Osteoblast (primary cell): ENCODE results near the gene LRRFIP1. TPM values are rescaled to one million over a fixed set of nuclear protein-coding genes. Genes with fewer than 3 reads are reported as not detected.

Experiments
- DNase-seq: peaks from one replicate; pipeline ENCODE4 v3.0.0; 2011; ENCODE audit warnings: low spot score, mixed read lengths; ENCODE audit not compliant: insufficient read length; ENCODE audit errors: missing footprints
- H2AFZ ChIP-seq: 2 replicates; pipeline ENCODE4 v1.6.0; 2011; ENCODE audit warnings: mild to moderate bottlenecking, low read length
- H3K27ac ChIP-seq: 2 replicates; pipeline ENCODE4 v1.5.1; 2011; ENCODE audit warnings: mild to moderate bottlenecking, low read depth, low read length, moderate library complexity
- H3K27me3 ChIP-seq: 2 replicates; pipeline ENCODE4 v1.6.0; 2012; ENCODE audit warnings: mild to moderate bottlenecking, control low read depth, inconsistent platforms, low read length, moderate library complexity; ENCODE audit not compliant: insufficient read depth
- H3K36me3 ChIP-seq: 2 replicates; pipeline ENCODE4 v1.5.1; 2011; ENCODE audit warnings: mild to moderate bottlenecking, low read length, control low read depth, moderate library complexity; ENCODE audit not compliant: insufficient read depth
- H3K4me1 ChIP-seq: 2 replicates; pipeline ENCODE4 v1.5.1; 2011; ENCODE audit warnings: mild to moderate bottlenecking, low read length, control low read depth, moderate library complexity; ENCODE audit not compliant: insufficient read depth
- H3K4me2 ChIP-seq: 2 replicates; pipeline ENCODE4 v1.6.0; 2011; ENCODE audit warnings: mild to moderate bottlenecking, low read length; ENCODE audit not compliant: insufficient read depth
- H3K4me3 ChIP-seq: fragments of 200-600 bp; sonication (generic); 3 replicates; pipeline ENCODE4 v1.5.1; 2012; ENCODE audit warnings: mild to moderate bottlenecking, low read length, inconsistent platforms; ENCODE audit not compliant: insufficient read depth
- H3K79me2 ChIP-seq: 2 replicates; pipeline ENCODE4 v1.6.0; 2012; ENCODE audit warnings: mild to moderate bottlenecking, low read length, control low read depth, inconsistent platforms; ENCODE audit not compliant: insufficient read depth
- H3K9me3 ChIP-seq: 2 replicates; pipeline ENCODE4 v1.5.1; 2011; ENCODE audit warnings: low read depth, low read length, control low read depth
- H4K20me1 ChIP-seq: 2 replicates; pipeline ENCODE4 v1.6.0; 2012; ENCODE audit warnings: mild to moderate bottlenecking, low read length, control low read depth; ENCODE audit not compliant: insufficient read depth
- total RNA-seq: library from RNA; depleted of rRNA; stranded (reverse); fragments of >200 nt; gene quantifications from 2 replicates; pipeline ENCODE4 v1.2.3, GENCODE V29; 2012
- TF ChIP-seq, protein P1 (sequence below): IDR thresholded peaks from 2 replicates; pipeline ENCODE4 v1.5.1; 2011; ENCODE audit warnings: mild to moderate bottlenecking, low read depth, low read length, moderate library complexity; ENCODE audit errors: extremely low read depth

The LRRFIP1 gene
- total RNA-seq, 1 donor: 51.8 TPM

DNA sequence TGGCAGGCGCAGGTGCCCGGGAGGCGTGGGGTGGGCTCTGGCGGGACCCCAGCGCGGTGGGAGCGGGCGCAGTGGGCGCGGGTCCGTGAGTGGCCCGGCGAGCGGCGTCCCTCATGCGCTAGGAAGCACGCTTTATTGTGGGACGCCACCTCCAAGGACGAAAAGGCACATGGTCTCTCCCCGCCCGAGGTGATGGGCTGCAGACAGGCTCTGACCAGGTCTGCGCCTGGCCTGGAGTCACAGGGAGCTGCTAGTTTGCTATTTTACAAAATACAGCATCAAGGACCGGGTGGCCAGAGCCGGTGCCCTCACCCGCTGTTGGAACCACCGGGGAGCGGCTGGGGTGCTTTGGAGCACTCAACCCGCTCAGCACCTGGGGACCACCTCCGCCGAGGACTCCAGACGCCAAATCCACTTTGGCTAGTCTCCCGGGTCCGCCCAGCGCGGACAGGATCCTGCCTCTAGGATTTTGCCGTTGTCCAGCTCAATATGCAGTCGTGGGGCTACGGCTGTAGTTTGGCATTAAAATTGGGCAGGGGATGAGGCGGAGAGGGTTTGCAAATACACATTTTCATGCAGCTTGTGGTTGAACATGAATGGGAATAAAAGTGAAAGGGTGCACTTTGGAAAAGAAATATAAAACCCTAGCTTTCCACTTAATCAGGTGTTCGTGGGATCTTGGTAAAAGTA, 65.4 kb downstream of the LRRFIP1 start:
- peaks cover 53% of the 10 kb centered on the region for H3K4me1 ChIP-seq
- H3K4me2 ChIP-seq: peak overlapping the region; percentile 96
- H3K36me3 ChIP-seq: no peaks in the 10 kb centered on the region
- H4K20me1 ChIP-seq: peaks cover 6% of the 10 kb centered on the region
- H3K79me2 ChIP-seq: peaks cover 51% of the 10 kb centered on the region
- H3K4me3 ChIP-seq: peak overlapping the region; percentile 91
- TF ChIP-seq, protein P1, sequence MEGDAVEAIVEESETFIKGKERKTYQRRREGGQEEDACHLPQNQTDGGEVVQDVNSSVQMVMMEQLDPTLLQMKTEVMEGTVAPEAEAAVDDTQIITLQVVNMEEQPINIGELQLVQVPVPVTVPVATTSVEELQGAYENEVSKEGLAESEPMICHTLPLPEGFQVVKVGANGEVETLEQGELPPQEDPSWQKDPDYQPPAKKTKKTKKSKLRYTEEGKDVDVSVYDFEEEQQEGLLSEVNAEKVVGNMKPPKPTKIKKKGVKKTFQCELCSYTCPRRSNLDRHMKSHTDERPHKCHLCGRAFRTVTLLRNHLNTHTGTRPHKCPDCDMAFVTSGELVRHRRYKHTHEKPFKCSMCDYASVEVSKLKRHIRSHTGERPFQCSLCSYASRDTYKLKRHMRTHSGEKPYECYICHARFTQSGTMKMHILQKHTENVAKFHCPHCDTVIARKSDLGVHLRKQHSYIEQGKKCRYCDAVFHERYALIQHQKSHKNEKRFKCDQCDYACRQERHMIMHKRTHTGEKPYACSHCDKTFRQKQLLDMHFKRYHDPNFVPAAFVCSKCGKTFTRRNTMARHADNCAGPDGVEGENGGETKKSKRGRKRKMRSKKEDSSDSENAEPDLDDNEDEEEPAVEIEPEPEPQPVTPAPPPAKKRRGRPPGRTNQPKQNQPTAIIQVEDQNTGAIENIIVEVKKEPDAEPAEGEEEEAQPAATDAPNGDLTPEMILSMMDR: no peak
- DNase-seq: no peak
- H2AFZ ChIP-seq: peak overlapping the region; percentile 8
- H3K27ac ChIP-seq: peak overlapping the region; percentile 82
- no peaks in the 10 kb centered on the region for H3K9me3 ChIP-seq
- no peaks in the 10 kb centered on the region for H3K27me3 ChIP-seq

DNA sequence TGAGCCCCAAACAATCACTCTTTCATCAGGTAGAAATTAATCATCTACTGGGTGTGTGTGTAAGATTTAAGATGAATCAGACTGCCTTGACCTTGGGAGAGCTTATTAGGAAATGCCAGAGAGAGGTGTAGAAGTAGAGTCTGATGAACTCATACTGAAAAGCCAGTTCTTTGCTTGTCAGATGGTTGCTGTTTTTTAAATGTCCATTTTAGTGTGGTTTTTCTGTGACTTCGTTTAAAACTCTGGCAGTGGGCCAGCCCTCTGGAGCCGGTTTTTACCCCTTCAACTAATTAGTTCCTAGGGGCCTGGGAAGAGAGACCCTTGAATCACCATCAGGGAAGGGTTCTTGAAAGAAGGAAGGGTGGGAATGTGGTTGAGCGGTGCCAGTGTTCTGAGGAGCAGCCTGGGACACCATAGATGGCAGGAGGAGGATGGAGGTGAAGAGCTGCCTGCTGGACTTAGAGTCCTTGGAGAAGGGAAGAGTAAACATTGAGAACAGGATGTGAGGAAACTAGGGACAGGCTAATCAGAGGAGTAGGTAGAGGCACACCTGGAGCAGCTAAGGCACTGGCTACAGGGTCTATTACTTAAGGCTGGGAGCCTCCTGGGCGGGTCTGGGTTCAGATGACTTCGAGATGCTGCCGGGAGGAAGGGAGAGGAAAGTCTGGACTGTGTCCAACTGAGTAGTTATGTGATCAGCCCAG, 66.1 kb downstream of the LRRFIP1 start:
- DNase-seq: peak; percentile 88
- H3K4me1 ChIP-seq: peaks cover 47% of the 10 kb centered on the region

DNA sequence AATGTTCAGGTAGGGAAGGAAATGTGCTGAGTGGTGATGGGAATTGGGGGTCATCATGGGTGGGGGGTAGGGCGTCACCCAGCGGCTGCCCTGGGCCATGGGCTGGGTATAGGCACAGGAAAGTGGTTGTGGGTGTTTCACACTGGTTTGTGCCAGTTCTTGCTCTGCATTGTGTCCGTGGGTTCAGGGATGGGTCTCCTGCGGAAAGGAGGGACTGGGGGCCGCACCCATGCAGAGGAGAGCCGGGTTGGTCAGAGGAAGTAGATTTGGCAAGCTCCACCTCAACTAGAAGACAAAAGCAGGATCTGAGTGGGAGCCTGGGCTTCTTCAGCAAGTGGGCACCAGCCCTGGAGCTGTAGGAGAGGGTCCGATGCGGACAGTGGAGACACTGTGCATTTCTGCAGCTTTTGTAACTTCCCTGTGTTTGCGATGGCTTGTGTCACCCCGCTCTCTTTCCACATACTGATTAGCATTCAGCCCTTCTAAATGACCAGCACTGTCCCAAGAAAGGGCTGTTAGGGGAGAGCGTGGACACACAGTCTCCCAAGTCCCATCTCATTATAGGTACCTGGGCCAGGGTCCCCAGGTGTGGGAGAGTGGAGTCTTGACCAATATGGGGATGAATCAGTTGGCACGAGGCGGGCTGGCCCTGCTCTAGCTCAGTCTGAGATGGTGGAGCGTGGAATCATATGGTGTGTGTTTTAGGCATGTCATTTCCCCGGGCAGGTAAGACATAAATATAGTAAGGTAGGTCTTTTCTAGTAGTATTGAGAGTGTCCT, 67.2 kb downstream of the LRRFIP1 start:
- H3K27me3 ChIP-seq: no peaks in the 10 kb centered on the region
- H3K4me3 ChIP-seq: peak overlapping the region; percentile 91
- H3K9me3 ChIP-seq: no peaks in the 10 kb centered on the region
- TF ChIP-seq, protein P1: no peak
- peak overlapping the region; percentile 82 for H3K27ac ChIP-seq
- H3K4me1 ChIP-seq: peaks cover 40% of the 10 kb centered on the region
- DNase-seq: no peak
- H3K79me2 ChIP-seq: peaks cover 65% of the 10 kb centered on the region
- no peaks in the 10 kb centered on the region for H3K36me3 ChIP-seq
- no peak overlapping the region for H2AFZ ChIP-seq
- H3K4me2 ChIP-seq: peak overlapping the region; percentile 96
- H4K20me1 ChIP-seq: peaks cover 6% of the 10 kb centered on the region

More for the DNA sequence above, 66.1 kb downstream of the LRRFIP1 start:
- Histone ChIP-seq H3K27me3 (no peaks in the 10 kb centered on the region), H3K4me2 (peak overlapping the region; percentile 96), H3K79me2 (peaks cover 58% of the 10 kb centered on the region), H3K36me3 (no peaks in the 10 kb centered on the region), H3K9me3 (no peaks in the 10 kb centered on the region), H3K27ac (peak overlapping the region; percentile 82), H2AFZ (no peak overlapping the region), H3K4me3 (peak overlapping the region; percentile 91), H4K20me1 (peaks cover 6% of the 10 kb centered on the region)
- TF ChIP-seq, protein P1: no peak
